PFSK-1 (cell line): Measurements from ENCODE around the gene CELSR1.

Experiments used
- POLR2AphosphoS5 ChIP-seq: IDR thresholded peaks from 2 replicates; pipeline ENCODE4 v1.6.1; 2012; ENCODE audit warnings: low read depth, mild to moderate bottlenecking, control low read depth, low read length, moderate library complexity
- SIN3A ChIP-seq: IDR thresholded peaks from 2 replicates; pipeline ENCODE4 v1.6.1; 2012; ENCODE audit warnings: mild to moderate bottlenecking, low read length, moderate library complexity, borderline replicate concordance; ENCODE audit not compliant: insufficient read depth
- TAF1 ChIP-seq: IDR thresholded peaks from 2 replicates; pipeline ENCODE4 v1.6.1; 2012; ENCODE audit warnings: low read length, control low read depth, borderline replicate concordance; ENCODE audit not compliant: insufficient read depth

GRCh38 chr22:46449116-46449691 is 88.2 kb downstream of the CELSR1 start:
- TF ChIP-seq POLR2AphosphoS5 (no peak), SIN3A (no peak), TAF1 (no peak)
